ENCODE data around the gene TGDS.
A peak's percentile ranks its signal among the peaks of the same experiment; 100 is the strongest.
"Not testable (repeated sequence)": the region's sequence is repeated elsewhere in the genome, so short reads cannot be mapped to it uniquely, and the experiment has no call there.

Gene TGDS

DNA sequence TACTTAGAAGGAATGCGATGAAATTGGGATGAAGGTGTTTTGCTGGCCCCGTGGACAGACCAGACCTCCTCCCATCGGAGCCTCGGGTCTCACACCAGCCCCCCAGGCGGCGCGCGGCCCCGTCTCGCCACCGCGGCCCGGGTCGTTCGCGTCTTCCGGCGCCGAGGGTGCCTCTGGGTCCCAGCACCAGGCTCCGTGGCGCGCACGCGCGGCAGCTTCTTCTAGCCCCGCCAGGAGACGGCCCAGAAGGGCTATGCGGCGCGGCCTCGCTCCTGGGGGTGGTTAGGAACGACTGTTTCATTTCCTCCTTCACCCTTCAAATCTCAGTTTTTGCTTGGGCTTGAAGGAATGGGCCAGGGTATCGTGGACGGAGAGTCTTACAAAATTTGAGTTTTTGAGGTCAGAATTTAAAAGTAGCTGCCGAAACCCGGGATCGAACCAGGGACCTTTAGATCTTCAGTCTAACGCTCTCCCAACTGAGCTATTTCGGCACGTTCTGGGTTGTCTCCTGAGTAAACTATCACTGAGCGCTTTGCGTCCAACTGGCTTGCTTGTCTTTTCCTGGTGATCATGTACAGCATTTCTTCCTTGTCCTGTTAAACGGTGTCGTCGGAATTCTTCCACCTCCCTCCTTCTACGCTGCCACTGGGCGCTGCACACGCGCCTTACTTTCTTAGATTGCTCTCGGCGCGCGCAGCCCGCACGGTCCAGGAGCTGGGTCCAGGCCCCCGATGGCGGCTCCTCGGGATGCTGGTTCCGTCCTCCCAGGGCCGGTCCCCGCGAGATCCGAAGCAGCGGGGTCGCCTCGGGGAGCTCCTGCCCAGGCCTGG lies 46.5 kb downstream of the TGDS start:
- DNase-seq: peak; percentile 84

DNA sequence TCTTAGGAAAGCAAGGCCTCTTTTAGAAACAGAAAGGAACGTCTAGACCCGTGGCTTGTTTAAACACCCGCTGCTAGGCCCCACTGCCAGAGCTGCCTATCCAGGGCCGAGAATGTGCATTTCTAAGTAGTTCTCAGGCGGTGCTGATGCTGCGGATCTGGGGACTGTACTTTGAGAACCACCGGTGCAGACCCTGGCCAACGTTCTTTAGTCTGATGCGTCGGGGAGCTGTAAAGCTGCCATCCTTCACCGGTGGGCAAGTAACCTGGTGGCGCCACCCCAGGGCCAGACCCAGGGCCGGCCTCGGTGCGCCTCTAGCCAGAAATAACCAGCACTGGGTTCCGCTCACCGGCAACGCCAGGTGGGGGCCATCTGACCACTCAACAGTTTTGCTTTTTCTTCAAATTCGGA lies 47.1 kb downstream of the TGDS start:
- no peak for DNase-seq

DNA sequence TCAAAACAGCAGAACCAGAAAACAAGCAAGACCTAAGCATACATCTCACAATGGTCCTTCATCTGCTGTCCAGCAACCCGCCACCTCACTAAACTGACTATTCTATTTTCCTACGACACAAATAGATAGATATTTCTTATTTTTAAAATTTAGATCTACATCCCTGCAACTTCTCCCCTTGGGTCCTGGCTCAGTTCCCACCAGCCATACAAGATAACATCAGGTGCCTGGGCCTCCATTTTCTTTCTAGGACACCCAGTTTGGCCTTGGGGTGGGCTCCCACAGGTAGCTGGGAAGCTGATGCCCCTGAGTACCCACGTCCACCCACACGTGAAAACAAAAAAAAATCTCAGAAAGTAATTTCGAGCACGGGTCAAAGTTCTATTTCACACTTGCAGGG lies 47.6 kb downstream of the TGDS start:
- no peak for DNase-seq

DNA sequence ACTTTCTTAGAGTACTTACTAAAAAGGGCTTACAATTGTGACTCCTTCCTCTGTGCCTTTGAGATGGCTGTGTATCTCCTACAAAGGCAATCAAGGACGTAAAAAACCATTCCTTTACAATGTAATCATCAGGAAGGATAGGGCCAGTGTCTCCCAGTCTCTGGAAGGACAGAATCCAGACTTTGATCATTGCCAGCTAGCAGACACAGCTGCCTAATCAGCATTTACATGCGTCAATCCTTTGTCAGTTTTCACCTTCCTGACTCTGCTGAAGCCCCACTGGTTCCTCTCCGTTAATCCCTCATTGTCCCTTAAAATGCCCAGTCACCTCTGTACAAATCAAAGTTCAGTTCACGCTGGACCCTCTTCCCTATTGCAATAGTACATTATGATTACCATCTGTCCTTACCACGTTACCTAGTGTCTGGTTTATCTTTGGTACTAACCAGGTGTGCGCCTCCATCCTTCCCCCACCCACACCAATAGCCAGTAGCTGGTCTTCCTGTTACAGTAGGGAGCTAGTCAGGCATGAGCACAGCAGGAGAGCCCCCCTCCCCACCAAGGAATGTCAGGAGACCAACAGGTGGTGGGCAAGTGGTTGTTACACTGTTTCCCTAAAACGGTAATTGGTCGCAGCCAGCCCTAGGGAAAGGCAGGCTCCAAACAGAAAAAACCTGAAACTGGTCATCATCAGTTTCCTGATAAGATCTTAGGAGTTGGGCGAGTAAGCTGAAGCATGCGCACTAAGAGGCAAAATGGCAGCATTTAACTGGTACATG lies 49.7 kb downstream of the TGDS start:
- no peak for DNase-seq

DNA sequence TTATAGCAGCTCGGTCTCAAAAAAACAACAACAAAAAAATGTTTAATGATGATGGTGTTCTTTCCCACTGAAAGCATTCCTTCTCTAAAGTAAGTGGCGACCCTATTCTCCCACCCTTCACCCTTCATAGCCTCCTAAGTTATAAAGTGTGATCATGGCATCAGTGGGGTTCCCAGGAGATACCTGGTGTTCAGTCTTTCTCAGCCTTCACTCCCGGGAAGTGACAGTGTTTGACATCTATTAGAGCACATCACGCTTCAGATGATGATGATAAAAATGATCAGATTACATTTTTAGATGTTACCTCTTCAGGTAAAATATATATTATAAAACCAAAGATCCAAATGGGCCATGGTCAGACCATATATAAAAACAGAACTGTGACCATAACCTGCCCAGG lies 51.0 kb downstream of the TGDS start:
- no peak for DNase-seq

DNA sequence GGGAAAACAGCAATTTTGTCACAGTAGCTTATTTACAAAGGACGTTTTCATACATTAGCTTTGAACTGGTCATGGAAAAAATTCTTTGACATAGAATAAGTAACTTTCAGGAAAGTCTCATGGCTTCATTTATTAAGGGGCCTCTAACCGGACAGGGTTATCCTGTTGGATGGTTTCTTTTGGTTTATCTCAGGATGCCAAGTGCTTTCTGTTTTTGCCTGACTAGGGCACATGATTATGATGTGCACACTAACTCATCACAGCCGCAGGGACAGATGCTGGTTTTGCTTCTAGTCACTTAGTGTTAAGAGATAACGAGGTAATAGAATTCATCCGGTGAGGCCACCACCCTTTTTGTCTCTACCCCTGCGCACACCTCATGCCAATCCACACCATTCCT lies 53.0 kb downstream of the TGDS start:
- no peak for DNase-seq

DNA sequence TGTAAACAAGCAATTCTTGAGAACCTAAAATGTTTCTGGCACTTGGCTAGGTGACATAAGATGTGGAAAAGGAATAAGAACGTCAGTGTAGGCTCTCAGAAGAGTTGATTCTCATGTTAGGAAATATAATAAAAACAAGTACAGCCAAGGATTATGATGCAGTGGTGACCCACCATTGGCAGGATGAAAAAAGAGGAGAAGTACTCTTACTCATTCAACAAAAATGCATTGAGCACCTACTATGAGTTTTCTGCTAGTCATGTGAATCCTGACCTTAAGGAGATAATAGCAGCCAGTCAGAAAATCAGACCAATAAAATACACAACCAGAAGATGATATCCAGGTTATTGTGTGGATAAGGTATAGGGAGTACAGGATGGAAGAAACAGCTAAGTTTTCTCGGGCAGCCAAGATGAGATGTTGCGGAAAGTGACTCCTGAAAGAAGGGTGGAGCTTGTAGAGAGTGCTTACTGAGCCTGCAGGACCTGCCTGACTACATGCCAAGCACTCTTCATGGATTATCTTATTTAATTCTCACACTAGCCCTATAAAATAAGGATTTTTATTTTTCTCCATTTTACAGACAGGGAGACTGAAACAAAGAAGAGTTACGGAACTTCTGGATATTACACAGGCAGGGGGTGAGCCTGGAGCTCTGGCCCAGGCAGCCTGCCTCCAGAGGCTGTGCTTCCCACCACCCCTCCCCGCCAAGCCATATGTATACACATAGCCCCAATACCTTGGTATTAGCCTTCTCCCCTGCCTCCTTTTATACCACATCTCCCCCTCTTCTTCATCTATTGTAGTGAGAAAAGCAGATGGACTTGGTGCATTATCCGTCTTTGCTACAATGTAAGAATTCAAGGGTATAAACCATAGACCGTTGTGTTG lies 58.0 kb downstream of the TGDS start:
- DNase-seq: no peak

DNA sequence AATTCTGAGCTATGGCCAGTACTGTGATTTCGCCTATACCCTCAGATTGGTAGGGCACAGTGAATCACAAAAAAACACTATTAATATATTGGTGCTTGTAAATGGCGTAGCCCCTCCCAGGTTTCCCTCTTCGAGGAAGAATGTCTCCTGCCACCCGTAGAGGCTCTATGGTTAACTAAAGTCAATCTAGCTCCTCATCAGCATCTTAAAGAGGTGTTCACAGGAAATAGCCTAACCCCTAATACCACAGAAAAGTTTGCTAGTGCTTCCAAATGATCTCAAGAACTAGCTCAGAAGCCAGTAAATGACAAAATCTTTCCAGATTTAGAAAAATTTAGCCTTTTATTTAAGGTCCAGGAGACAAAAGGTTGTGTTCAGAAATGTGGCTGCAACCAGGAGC lies 60.2 kb downstream of the TGDS start:
- no peak for DNase-seq

DNA sequence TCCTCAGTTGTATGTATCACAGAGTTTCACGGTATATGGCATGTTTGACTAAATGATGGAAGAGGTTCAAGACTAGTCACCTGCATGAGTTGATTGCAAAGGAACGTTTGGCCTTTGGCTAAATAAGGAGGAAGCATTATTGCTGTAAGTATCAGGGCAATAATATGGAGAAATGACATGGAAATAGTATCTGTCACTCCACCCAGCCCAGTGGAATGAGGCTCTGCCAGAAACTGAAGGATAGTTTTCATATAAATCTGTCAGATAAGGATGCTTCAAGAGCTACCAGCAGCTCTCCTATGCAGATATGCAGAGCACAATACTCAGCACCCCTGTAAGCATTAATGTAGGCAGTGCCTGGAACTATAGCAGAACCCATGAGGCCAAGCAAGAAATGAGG lies 60.7 kb downstream of the TGDS start:
- no peak for DNase-seq

DNA sequence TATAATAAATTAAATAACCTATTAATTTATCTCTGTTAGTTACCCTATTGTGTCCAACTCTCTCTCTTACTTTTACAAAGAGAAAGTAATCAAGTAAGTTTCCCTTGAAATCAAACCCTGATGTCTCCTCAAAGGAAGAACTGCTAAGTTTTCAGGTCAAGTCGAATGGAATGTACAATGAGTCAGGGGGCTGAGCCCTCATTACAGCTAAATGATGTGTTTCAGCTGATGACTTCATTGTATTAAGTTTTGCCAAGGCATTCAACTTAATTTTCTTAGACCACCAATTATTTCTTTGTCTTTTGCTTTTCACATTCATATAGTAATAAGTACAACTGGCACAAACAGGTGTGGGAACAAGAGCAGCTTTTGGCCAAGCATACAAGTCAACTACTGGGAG lies 61.8 kb downstream of the TGDS start:
- no peak for DNase-seq

DNA sequence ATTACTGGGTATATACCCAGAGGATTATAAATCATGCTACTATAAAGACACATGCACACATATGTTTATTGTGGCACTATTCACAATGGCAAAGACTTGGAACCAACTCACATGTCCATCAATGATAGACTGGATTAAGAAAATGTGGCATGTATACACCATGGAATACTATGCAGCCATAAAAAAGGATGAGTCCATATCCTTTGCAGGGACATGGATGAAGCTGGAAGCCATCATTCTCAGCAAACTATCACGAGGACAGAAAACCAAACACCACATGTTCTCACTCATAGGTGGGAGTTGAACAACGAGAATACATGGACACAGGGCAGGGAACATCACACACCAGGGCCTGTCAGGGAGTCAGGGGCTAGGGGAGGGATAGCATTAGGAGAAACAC lies 63.7 kb downstream of the TGDS start:
- not testable (repeated sequence) for DNase-seq

DNA sequence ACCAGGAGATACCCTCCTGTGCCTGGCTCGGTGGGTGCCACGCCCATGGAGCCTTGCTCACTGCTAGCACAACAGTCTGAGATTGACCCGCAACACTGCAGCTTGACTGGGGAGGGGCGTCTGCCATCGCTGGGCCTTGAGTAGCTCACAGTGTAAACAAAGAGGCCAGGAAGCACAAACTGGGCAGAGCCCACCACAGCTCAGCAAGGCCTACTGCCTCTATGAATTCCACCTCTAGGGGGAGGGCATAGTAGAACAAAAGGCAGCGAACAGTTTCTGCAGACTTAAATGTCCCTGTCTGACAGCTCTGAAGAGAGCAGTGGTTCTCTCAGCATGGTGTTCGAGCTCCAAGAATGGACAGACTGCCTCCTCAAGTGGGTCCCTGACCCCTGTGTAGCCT lies 69.0 kb downstream of the TGDS start:
- DNase-seq: not testable (repeated sequence)

DNA sequence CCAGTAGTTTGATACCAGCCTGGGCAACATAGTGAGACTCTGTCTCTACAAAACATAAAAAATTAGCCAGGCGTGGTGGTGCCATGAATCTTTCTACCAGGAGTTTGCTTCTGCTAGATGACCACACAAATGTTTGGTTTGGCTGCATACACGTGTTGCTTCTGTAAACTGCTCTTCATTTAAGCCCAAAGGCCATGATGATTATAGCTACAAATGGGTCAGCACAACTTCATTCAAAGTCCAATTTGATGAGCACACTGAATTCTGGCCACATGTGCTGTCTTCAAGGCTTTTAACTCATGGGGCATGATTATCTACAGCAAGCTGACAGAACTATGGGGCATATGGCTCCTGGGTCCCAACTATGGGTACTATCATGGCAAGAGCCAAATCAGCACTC lies 70.2 kb downstream of the TGDS start:
- no peak for DNase-seq

DNA sequence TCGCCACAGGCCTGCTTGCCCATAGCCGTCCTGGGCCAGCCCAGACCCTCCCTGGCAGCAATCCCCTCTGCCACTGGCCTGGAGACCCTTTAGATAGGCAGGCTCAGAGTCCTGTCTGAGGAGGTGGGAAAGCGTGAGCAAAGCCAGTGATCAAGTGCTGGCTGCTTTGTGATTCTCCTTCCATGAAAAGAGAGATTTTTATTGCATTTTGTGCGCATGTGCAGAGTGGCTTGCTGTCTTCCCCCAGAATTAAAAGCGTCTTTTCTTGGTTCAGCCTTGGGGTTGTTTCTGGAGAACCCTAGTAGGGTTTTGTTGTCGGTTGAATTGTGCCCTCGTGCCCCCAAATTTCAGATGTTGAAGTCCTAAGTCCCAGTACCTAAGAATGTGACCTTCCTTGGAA lies 71.5 kb downstream of the TGDS start:
- no peak for DNase-seq
